ENCODE results near the gene CDX1.

CDX1 gene

GRCh38 chr5:150166650-150167511, at the start of gene CDX1:
TSS of gene CDX1 (plus strand) at chr5:150166778. CDS start at chr5:150166877, 99 bp downstream.
- TF ChIP-seq, protein P1, sequence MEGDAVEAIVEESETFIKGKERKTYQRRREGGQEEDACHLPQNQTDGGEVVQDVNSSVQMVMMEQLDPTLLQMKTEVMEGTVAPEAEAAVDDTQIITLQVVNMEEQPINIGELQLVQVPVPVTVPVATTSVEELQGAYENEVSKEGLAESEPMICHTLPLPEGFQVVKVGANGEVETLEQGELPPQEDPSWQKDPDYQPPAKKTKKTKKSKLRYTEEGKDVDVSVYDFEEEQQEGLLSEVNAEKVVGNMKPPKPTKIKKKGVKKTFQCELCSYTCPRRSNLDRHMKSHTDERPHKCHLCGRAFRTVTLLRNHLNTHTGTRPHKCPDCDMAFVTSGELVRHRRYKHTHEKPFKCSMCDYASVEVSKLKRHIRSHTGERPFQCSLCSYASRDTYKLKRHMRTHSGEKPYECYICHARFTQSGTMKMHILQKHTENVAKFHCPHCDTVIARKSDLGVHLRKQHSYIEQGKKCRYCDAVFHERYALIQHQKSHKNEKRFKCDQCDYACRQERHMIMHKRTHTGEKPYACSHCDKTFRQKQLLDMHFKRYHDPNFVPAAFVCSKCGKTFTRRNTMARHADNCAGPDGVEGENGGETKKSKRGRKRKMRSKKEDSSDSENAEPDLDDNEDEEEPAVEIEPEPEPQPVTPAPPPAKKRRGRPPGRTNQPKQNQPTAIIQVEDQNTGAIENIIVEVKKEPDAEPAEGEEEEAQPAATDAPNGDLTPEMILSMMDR (IDR thresholded peaks at IDR 0.05) = no peak
- H3K27me3 ChIP-seq = peaks cover 60% of the 10 kb centered on the region
- no peak within 1 kb of the TSS for H3K27ac ChIP-seq
- H3K9me3 ChIP-seq = no peaks in the 10 kb centered on the region
- H3K4me1 ChIP-seq (ENCODE audit: control insufficient read depth in 1 of 2, insufficient read depth in 1 of 2, low read depth in 1 of 2, low read length in 1 of 2) = no peaks in the 10 kb centered on the region
- no peaks in the 10 kb centered on the region for H3K36me3 ChIP-seq
- H3K4me3 ChIP-seq (ENCODE audit: low read depth in 1 of 2, low read length in 1 of 2) = no peak within 1 kb of the TSS

DNA sequence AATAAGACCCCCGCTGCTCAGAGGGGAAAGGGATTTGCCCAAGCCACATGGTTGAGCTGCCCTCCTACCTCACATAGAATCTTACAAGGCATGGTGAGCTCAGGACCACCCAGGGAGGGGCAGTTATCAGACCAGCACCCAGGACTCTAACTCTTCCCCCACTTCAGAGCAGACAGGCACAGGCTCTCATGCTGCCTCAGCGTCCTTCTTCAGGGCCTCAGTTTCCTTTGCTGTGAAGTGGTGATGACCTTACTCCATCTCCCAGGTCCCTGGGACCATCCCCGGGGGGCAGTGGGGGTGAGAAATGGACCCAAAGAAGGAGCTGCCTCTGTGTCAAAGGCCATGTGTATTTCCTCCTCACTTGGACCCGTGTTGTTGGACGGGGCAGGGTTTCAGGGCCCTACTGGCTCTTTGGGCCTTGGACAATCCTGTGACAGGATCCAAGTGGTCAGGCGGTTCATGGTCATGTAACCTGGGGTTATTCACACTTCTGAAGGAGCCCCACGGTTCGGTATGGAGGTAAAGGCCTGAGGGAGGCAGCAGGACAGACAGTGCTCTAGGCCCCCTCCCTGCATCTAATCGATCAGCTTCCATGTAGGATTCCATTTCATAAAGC, 48.5 kb upstream of the CDX1 start:
- Histone ChIP-seq H3K4me1 (ENCODE audit: control insufficient read depth in 1 of 2, insufficient read depth in 1 of 2, low read depth in 1 of 2, low read length in 1 of 2) (peaks cover 0 to 3% of the 10 kb centered on the region in 2 experiments), H3K27me3 (no peaks in the 10 kb centered on the region), H3K9me3 (no peaks in the 10 kb centered on the region), H3K36me3 (no peaks in the 10 kb centered on the region), H3K27ac (no peak overlapping the region), H3K4me3 (ENCODE audit: low read depth in 1 of 2, low read length in 1 of 2) (no peak overlapping the region)
- TF ChIP-seq, protein P1 (IDR thresholded peaks at IDR 0.05) = no peak

DNA sequence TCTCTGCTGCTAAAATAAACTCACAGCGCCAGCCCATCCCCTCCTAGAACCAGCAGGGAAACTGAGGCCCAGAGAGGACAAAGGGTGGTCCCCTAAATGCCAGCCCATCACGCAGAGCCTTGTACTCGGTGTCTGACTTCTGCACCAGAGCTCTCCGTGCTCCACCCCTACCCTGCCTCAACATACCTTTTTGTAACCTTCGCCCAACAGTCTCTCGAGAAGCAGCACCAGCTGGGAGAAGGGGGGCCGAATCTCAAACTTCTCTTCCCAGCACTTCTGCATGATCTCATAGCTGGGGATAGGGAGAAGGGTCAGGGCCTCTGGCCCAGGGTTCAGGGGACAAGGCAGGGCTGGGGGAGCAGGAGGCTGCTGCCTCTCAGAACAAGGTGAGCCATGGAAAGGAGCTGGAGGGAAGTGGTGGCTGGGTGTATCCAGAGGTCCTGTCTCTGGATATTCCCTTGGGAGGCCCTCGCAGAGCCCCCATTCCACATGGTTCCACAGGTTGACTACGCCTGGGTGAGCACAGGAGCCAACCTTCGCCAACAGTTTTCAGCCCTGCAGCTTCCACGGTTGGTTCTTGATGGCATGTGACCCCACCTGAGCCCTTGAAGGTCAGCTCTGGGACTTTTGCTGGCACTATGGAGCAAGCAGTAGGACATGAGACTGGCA, 47.9 kb upstream of the CDX1 start:
- peaks cover 0 to 3% of the 10 kb centered on the region in 2 experiments for H3K4me1 ChIP-seq (ENCODE audit: control insufficient read depth in 1 of 2, insufficient read depth in 1 of 2, low read depth in 1 of 2, low read length in 1 of 2)
- no peak overlapping the region for H3K4me3 ChIP-seq (ENCODE audit: low read depth in 1 of 2, low read length in 1 of 2)
- no peak overlapping the region for H3K27ac ChIP-seq
- H3K27me3 ChIP-seq = no peaks in the 10 kb centered on the region
- no peaks in the 10 kb centered on the region for H3K36me3 ChIP-seq
- TF ChIP-seq, protein P1 (IDR thresholded peaks at IDR 0.05) = no peak
- H3K9me3 ChIP-seq = no peaks in the 10 kb centered on the region

GRCh38 chr5:150119421-150120061, 47.0 kb upstream of the CDX1 start:
- H3K9me3 ChIP-seq = no peaks in the 10 kb centered on the region
- H3K4me1 ChIP-seq (ENCODE audit: control insufficient read depth in 1 of 2, insufficient read depth in 1 of 2, low read depth in 1 of 2, low read length in 1 of 2) = peaks cover 0 to 3% of the 10 kb centered on the region in 2 experiments
- TF ChIP-seq, protein P1 (IDR thresholded peaks at IDR 0.05) = no peak
- no peak overlapping the region for H3K27ac ChIP-seq
- H3K36me3 ChIP-seq = no peaks in the 10 kb centered on the region
- H3K4me3 ChIP-seq (ENCODE audit: low read depth in 1 of 2, low read length in 1 of 2) = no peak overlapping the region
- H3K27me3 ChIP-seq = no peaks in the 10 kb centered on the region

DNA sequence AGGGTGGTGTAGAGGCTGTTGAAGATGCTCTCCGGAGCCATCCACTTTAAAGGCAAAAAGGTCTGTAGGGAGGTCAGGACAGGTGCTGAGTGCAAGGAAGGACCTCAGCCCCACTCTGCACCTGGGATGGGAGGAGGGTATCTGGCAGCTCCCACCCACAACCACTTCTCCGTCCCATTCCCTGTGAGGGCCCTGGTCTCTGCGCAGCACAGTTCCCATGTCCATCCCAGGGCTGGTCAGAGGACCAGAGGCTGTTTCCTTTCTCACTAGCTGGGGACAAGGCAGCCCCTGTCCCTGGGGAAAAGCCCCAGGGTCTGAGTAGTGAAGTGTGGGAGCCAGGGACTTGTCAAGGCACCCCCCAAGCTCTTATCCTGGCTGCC, 46.5 kb upstream of the CDX1 start:
- no peaks in the 10 kb centered on the region for H3K9me3 ChIP-seq
- TF ChIP-seq, protein P1 (IDR thresholded peaks at IDR 0.05) = no peak
- H3K36me3 ChIP-seq = no peaks in the 10 kb centered on the region
- no peak overlapping the region for H3K4me3 ChIP-seq (ENCODE audit: low read depth in 1 of 2, low read length in 1 of 2)
- peaks cover 0 to 3% of the 10 kb centered on the region in 2 experiments for H3K4me1 ChIP-seq (ENCODE audit: control insufficient read depth in 1 of 2, insufficient read depth in 1 of 2, low read depth in 1 of 2, low read length in 1 of 2)
- H3K27ac ChIP-seq = no peak overlapping the region
- H3K27me3 ChIP-seq = no peaks in the 10 kb centered on the region

Measured in neutrophil (primary cell).